Superior temporal gyrus (tissue), 1 donor: Measurements from ENCODE around the gene PER2.

Experiments
- DNase-seq: peaks from one replicate; pipeline ENCODE4 v3.0.0-alpha.2; 2016; ENCODE audit errors: extremely low spot score

The PER2 gene

DNA sequence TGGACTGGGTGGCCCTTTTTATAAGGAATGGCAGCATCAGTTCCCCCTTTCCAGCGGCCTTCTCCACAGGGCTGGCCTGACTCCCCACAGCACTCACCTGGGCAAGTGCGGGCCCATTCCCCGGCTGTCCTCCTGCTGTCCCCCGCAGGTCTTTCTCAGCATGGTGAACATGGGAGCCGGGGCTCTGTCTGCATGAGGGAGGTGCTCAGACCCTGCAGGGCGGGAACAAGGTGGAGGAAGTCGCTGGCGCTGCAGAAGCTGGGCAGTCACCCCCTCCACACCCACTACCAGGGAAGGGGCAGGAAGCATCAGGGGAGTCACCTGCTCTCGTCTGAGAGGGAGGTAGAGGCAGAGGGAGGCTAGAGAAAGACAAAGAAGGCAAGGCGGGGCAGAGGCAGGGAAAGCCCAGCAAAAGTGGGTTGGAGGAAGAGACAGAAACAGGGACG, 60.8 kb downstream of the PER2 start:
- DNase-seq = no peak

DNA sequence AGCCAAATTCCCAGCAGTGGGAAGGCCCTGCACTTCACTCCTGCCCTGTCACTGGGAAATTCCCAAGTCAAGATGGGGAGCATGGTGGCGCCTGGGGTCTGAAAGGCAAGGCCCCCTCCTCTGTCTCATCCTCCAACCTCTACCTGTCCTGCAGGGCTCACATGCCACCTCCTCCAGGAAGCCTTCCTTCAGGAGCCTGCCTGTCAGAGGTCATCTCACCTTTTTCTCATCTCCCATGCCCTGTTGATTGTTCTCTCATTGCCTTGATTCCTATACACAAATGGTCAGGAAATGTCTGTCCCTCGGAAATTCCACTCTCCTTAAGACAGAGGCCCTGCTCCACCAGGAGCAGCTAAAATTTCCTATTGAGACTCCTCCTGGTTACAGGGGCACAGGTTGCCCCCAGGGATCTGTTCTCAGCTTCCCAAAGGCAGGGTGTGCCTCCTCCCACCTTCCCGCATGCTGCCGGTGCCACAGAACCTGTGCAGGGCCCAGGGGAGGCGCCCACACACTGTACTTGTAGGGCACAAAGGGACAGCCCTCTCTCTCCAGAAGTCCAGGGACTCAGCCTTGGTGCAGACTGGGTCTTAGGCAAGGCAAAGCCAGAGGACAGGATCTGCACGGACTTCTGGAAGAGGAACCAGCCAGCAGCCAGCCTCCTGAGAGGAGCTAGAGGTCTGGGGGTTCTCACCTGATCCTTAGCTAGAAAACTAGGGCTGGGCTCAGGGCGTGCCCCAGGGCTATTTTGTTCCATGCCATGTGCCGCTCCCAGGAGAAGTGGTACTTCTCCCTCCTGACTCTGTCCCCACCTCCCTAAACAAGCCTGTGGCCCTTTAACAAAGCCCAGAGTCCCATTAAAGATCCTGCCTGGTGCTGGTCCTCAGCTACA, 61.5 kb downstream of the PER2 start:
- no peak for DNase-seq

DNA sequence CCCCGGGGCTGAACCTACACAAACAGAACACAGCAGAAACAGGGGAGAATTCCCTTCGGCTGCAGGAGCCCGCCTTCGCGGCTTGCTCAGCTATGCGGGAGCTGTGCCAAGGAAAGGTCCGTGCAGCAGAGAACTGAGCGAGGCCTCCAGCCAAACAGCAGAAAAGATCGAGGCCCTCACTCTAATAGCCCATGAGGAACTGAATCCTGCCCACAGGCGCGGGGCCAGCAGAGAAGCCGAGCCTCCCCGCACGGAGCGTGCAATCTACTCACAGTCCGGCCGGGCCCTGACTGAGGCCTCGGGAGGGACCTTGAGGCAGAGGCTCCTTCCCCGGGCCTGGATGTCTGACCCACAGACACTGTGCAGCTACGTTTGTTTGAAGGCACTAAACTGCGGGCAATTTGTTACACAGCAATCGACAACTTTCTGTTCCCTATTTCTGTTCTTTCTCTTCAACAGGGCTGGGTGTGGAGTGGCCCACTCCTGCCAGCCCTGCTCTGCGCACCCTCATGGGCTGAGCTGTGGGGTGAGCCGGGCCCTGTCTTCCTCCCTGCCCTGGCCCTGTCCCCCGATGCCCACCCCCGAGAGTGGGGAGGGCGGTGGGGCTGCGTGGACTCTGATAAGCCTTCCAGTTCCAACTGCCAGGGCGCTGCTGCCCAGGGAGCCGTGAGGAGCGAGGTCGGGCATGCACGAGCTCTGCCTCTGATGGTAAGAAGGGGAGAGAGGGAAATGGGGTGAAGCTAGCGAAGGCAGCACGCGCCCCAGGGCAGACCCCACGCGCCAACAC, 62.3 kb downstream of the PER2 start:
- no peak for DNase-seq

DNA sequence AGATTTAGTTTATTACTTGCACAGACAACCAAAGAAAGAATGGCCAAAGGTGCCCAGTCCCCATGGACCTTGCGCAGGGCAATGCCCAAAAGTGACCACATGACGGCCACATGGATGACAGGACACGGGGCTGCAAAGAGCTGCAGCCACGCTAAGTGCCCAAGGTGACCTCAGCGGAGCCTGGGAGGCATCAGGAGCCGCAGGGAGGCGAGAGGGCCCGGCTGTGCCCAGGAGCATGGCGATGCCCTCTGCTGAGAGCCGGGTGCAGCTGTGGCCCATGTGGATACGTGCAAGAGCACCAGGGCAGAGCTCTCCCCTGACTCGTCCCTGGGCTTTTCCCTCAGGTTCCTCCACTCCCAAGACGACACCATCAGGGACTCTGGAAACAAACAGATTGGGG, 63.3 kb downstream of the PER2 start:
- no peak for DNase-seq

DNA sequence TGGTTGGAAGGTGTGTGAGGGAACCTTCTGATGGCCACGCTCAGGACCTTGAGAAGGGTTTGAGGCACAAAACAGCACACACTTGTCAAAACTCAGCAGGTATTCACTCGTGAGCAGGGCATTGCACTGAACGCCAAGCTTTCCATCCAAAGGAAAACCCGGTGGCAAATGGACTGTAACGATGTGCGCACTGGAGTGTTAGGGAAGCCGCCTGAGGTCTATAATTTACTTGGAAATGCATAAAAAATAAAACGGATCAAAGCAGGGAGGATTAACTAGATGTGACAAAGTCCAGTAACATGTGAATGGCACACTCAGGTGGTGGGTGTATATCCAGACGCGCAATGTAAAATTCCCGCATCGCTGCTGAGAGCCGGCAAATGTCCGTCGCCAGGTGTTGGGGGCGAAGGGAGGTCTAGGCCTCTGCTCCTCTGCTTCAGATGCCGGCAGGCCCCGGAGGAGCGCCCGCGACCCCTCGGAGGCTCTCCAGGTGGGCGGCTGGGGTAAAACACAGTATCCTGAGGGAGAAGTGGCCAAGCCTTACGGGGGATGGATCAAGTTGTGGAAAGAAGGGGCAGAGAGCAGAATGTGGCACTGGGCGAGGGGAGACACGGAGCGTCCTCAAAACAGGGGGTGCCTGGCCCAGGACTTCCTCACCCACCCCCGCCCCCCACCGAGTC, 63.9 kb downstream of the PER2 start:
- no peak for DNase-seq

DNA sequence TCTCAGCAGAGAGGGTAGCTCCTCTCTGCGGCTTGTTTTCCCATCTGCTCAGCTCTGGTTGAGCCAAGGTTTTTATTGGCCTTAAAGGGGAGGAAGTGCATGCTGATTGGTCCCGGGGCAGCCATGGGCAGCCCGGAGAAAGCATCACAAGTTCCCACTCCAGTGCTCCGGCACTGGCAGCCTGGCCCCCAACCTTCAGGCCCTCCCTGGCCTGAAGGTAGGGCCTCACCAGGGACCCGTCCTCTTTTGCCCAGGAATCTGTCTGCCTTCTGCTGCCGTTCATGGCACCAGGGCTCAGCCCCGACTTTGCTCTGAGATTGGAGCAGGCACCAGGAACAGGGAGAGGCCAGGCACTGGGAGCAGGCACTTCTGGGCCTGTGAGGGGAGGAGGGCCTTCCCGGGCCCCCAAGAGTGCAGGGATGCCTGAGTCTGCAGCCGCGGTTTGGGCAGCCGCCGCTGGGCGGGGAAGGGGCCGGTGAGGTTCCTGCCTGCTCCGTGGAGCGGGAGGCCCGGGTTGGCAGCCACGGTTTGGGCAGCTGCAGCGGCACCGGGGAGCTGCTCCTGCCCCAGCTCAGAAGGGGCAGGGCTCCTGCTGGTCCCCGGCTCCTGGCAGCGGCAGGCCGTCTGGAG, 67.4 kb downstream of the PER2 start:
- peak; percentile 88 for DNase-seq

DNA sequence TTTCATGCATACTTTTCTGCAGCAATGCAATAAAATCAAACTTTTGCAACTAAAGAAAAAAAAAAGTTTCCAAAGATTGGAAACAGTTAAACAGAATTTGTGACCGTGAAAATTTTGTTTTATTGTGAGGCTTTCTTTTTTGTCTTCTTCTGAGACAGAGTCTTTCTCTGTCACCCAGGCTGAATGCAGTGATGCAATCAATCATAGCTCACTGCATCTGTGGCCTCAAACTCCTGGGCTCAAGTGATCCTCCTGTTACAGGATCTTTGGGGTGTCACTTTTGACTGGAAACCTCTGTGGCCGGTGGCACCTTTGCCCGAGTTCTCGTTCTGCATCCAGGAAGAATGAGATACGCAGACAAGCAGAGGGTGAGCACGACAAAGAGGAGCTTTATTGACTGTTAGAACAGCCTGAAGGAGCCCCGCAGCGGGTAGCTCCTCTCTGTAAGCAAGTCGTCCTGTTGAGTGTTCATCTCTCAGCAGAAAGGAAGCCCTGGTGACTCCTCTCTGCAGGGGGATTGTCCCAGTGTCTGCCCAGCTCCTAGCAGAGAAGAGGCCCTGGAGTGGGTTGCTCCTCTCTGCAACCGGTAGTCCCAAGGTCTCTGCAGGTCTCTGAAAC, 68.0 kb downstream of the PER2 start:
- DNase-seq = peak; percentile 63

DNA sequence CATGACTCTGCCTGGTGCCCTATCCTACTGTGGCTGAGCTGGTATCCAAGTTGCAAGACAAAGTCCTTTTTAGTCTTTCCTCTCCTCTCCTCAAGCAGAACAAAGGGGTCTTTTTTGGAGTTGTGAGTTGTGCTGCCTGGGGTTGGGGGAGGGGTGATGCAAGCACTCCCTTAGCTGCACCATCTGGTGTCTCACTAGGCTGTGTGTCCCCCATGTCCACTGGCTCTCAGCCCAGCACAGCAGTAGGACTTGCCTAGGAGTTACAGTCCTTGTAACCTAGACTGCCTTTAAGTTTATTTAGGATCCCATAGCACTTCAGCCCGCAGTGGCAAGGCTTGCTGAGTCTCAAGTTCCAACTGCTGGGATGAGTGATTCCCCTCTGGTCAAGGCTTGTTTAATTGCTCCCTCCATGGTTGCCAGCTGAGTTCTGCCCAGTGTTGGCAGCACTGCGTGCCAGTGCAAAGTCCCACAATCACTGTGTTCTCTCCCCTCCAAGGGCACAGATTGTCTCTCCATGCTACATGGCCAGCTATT, 71.7 kb downstream of the PER2 start:
- DNase-seq = peak; percentile 94

DNA sequence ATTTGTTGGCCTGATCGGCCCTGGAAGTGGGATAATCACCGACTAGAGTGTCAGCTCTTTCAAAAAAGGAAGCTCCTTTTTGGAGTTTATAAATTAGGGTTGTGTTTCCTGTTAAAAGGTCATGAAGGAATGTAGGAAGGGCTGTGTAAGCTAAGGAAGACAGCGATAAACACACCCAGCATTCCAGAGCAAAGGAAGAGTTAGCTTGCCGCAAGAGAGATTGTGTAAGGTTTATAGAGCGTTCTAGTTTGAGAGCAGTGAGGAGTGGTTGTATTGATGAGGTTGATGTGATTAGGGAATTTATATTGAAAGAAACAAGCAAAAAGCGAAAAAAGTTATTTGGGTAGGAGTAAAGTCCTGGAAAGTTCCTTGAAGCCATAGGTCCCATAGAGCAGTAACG, 81.4 kb downstream of the PER2 start:
- DNase-seq = no peak

DNA sequence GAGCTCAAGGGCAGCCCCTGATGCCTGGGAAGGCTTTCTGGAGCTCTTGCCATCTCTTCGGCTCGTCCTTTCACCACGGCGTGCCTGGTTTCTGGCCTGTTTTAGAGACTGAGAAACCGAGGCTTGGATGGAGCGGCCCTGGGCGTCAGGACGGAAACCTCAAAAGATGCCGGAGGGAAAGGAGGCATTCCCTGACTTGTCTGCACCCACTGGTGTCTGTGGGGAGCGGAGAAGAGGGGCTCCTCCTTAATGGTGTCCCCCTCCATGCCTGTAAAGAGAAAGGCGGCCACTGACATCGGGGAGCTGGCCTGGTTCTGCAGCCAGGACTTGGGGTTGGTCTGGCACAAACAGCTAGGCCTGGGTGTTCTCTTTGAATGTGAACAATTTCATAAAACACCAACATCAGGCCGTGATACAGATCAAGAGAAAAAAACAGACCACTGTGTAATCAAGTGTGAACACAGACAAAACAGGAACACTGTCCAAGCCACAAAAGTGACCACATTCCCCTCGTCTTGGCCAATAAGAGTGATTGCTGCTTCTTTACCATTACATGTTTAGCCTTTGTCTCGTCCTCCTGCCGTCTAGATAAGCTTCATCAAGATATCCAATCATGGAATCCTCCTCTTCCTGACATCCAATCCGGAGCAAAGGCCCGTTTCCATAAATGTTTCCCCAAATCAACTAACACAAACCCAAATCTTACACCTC, 84.3 kb downstream of the PER2 start:
- DNase-seq = no peak

DNA sequence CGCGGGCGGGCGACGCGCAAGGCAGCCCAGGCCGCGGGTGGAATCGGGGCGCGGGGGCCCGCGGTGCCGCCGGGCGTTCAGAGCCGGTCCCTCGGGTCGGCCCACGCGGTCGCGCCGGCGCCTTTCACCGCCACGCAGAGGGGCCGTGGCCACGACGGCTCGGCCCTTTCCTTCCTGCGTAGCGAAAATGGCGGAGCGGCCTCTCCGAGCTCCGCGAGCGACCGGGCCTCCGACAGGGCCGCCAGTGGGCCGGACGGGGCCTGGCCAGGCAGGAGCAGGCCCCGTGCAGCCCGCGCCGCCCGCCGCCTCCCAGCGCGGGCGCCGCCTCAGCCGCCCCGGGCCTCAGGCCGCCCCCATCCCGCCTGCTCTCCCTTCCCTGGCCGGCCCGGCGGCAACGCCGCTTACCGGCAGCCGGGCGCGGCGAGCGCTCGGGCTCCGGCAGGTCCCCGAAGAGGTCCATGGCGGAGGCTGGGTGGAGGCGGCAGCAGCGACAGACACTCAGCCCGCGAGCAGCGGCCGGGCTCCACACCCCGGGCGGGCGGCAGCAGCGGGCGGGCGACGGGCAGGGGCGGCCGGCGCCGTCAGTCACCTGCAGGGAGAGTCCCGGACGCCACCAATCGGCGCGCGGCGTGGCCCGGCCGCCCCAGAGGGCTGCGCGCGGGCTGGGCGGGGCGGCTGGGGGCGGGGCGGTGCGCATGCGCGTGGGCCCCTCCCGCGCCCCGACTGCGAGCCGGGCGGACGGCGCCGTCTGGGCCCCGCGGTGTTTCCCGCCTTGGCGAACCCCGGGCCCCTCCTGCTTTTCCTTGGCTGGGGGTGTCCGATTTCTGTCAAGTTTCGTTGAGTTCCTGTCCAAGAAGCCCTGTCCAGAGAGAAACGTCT, 85.1 kb downstream of the PER2 start, which contains the start of gene ILKAP:
ILKAP (minus strand) TSS at position 602 of the 879 bp plus-strand sequence; CDS start at position 460, 142 bp downstream.
- DNase-seq = peak; percentile 85

DNA sequence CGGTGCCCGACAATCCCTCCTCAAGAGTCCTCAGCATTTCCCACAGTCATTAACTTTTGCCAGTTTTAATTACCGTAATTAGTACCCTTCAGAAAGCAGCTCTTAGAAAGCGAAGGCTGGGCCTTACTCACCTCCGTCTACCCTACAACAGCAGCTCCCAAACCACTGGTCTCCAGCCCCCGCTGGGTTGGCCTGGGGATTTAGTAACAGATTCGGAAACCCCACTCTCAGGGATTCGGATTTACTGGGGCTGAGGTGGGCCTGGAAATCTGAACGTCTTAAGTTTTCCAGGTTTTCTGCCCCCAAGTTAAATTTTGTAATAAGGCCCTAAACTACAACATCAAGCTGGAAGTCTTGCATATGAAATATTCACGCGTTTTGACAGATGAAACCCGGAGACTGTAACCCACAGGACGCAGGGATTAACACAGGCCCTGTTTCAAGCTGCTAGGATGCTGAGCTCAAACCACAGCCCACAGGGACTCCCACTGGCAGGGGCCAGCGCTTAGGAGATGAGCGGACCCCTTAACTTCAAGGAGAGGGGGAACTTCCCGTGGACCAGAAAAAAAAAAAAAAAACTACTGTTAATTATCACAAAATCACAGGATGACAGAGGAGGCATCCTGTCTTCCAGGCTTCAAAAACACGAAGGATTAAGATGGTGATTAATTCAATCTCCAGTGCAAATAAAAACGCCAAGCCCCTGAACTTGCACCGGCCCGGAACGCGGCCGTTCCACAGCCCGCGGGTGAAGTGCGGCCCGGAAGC, 85.9 kb downstream of the PER2 start:
- DNase-seq = no peak
